H1 (cell line): Measurements from ENCODE around the gene DMC1. TPM values are rescaled to one million over a fixed set of nuclear protein-coding genes. Genes with fewer than 3 reads are reported as not detected.

Experiments used
- CREB1 ChIP-seq: IDR thresholded peaks from 2 replicates; pipeline ENCODE4 v1.6.1; 2012; ENCODE audit warnings: inconsistent platforms
- CTBP2 ChIP-seq: IDR thresholded peaks from 2 replicates; pipeline ENCODE4 v1.7.0; 2011; ENCODE audit warnings: borderline replicate concordance, mild to moderate bottlenecking, moderate library complexity, mixed read lengths, low read length; ENCODE audit not compliant: insufficient read depth, insufficient read length
- EP300 ChIP-seq, 2 experiments: IDR thresholded peaks; 1 replicate in 1 of 2; 2 replicates in 1 of 2; pipeline ENCODE4 v1.6.1; 2011 to 2012; ENCODE audit warnings: low read depth in 2 of 2, low read length in 2 of 2, mild to moderate bottlenecking in 2 of 2, borderline replicate concordance in 1 of 2, inconsistent platforms in 1 of 2, moderate library complexity in 1 of 2
- HDAC6 ChIP-seq: IDR thresholded peaks from one replicate; pipeline ENCODE4 v1.7.1; 2012; ENCODE audit warnings: low read depth, mild to moderate bottlenecking, inconsistent platforms, low read length, moderate library complexity
- POLR2A ChIP-seq, 2 experiments: IDR thresholded peaks; 1 replicate in 1 of 2; 2 replicates in 1 of 2; pipeline ENCODE4 v1.6.1; 2011; ENCODE audit warnings: low read depth in 2 of 2, low read length in 2 of 2, mild to moderate bottlenecking in 2 of 2; ENCODE audit errors: control extremely low read depth in 1 of 2
- RBBP5 ChIP-seq: IDR thresholded peaks from 2 replicates; pipeline ENCODE4 v1.7.1; 2012; ENCODE audit warnings: low read depth, mild to moderate bottlenecking, inconsistent platforms, low read length, moderate library complexity, borderline replicate concordance
- SP1 ChIP-seq: IDR thresholded peaks from 2 replicates; pipeline ENCODE4 v1.6.1; 2011; ENCODE audit warnings: low read depth, low read length
- SP4 ChIP-seq: IDR thresholded peaks from 2 replicates; pipeline ENCODE4 v1.6.1; 2012; ENCODE audit warnings: low read length, inconsistent platforms
- YY1 ChIP-seq: IDR thresholded peaks from 2 replicates; pipeline ENCODE4 v1.6.1; 2011; ENCODE audit warnings: low read depth, mild to moderate bottlenecking, low read length
- polyA plus RNA-seq, 7 experiments: library from polyadenylated mRNA; depleted of rRNA in 3 of 7; stranded (reverse) in 5 of 7; unstranded in 2 of 7; fragments of >200 nt in 5 of 7; fragments of 200-250 nt in 2 of 7; gene quantifications; 1 replicate in 5 of 7; 2 replicates in 1 of 7; 4 replicates in 1 of 7; pipeline versions ENCODE4 v1.2.1 to v1.2.3, GENCODE V29; 2011 to 2013; ENCODE audit warnings: missing spikeins in 2 of 7, mixed read lengths in 2 of 7
- total RNA-seq: library from RNA; stranded (reverse); fragmentation: NEBNext Ultra II Directional; extraction: Animal tissue kit (Norgen Biotek cat#: 25700); gene quantifications from 2 replicates; pipeline ENCODE4 v1.2.1, GENCODE V29; 2021
- TF ChIP-seq, protein P1 (sequence below): fragments of 300-600 bp; sonication (generic); IDR thresholded peaks from 2 replicates; pipeline ENCODE4 v1.7.1; 2012; ENCODE audit warnings: low read length, moderate library complexity, mild to moderate bottlenecking, inconsistent platforms; ENCODE audit not compliant: insufficient replicate concordance

Gene DMC1
- total and polyA plus RNA-seq, 2 of the 8 experiments (the other 6 are each of a cell fraction or from before 2014, with no cell fraction given): 3.8 to 7.2 TPM

DNA sequence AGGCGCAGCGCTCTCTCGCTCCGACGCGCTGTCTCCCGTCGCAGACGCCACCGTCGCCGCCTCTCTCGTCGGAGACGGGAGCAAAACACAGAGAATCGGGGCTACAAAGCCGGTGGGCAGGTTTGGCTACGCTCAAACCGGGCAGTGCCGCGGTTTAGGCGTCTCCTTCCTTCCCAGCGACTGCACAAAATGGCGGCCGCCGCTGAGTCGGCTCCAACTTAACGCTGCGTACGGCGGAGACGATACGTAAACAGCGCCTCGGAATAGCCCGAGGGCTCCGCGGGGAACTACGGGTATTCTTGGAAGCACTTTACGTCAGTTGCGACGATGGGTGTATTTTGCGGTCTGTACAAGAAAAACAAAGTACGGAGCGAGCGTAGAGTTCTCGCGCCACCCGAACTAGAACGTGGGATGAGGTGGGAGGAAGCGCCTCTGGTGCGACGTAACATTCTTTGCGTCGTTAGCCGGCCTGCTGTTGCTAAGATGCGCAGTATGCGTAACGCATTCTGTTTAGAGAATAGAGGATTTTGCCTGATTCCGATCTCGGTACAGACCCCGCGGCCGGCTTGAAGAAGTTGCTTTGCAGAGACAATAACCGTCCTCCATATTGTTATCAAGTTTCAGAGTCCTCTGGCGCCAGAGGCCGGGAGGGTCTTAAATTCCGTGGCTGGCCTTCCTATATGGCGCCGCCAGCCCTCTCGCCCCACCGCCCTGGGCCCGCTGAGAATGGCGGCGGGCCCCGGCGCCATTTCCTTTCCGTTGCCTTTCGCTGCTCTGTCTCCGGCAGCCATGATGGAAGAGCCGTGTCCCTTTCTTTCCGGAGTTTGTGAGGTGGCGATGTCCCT, 63.6 kb downstream of the DMC1 start, which contains the start of gene DDX17 (continued):
- TF ChIP-seq SP1: 0 out of 2 replicates have a peak, but pooled peaks have one; percentile 14
- TF ChIP-seq CREB1: peak; percentile 62; the same call in 1 of the 2 replicates
- TF ChIP-seq RBBP5: 0 out of 2 replicates have a peak, but pooled peaks have one; percentile 8
- peak in 1 of 2 experiments; percentile 41; a peak in 1 of 3 replicates for TF ChIP-seq EP300 (IDR thresholded peaks at IDR 0.05; ENCODE audit: borderline replicate concordance in 1 of 2, low read depth in 2 of 2, low read length in 2 of 2)
- peak; percentile 99 for TF ChIP-seq YY1
- TF ChIP-seq CTBP2: no peak
- TF ChIP-seq, protein P1, sequence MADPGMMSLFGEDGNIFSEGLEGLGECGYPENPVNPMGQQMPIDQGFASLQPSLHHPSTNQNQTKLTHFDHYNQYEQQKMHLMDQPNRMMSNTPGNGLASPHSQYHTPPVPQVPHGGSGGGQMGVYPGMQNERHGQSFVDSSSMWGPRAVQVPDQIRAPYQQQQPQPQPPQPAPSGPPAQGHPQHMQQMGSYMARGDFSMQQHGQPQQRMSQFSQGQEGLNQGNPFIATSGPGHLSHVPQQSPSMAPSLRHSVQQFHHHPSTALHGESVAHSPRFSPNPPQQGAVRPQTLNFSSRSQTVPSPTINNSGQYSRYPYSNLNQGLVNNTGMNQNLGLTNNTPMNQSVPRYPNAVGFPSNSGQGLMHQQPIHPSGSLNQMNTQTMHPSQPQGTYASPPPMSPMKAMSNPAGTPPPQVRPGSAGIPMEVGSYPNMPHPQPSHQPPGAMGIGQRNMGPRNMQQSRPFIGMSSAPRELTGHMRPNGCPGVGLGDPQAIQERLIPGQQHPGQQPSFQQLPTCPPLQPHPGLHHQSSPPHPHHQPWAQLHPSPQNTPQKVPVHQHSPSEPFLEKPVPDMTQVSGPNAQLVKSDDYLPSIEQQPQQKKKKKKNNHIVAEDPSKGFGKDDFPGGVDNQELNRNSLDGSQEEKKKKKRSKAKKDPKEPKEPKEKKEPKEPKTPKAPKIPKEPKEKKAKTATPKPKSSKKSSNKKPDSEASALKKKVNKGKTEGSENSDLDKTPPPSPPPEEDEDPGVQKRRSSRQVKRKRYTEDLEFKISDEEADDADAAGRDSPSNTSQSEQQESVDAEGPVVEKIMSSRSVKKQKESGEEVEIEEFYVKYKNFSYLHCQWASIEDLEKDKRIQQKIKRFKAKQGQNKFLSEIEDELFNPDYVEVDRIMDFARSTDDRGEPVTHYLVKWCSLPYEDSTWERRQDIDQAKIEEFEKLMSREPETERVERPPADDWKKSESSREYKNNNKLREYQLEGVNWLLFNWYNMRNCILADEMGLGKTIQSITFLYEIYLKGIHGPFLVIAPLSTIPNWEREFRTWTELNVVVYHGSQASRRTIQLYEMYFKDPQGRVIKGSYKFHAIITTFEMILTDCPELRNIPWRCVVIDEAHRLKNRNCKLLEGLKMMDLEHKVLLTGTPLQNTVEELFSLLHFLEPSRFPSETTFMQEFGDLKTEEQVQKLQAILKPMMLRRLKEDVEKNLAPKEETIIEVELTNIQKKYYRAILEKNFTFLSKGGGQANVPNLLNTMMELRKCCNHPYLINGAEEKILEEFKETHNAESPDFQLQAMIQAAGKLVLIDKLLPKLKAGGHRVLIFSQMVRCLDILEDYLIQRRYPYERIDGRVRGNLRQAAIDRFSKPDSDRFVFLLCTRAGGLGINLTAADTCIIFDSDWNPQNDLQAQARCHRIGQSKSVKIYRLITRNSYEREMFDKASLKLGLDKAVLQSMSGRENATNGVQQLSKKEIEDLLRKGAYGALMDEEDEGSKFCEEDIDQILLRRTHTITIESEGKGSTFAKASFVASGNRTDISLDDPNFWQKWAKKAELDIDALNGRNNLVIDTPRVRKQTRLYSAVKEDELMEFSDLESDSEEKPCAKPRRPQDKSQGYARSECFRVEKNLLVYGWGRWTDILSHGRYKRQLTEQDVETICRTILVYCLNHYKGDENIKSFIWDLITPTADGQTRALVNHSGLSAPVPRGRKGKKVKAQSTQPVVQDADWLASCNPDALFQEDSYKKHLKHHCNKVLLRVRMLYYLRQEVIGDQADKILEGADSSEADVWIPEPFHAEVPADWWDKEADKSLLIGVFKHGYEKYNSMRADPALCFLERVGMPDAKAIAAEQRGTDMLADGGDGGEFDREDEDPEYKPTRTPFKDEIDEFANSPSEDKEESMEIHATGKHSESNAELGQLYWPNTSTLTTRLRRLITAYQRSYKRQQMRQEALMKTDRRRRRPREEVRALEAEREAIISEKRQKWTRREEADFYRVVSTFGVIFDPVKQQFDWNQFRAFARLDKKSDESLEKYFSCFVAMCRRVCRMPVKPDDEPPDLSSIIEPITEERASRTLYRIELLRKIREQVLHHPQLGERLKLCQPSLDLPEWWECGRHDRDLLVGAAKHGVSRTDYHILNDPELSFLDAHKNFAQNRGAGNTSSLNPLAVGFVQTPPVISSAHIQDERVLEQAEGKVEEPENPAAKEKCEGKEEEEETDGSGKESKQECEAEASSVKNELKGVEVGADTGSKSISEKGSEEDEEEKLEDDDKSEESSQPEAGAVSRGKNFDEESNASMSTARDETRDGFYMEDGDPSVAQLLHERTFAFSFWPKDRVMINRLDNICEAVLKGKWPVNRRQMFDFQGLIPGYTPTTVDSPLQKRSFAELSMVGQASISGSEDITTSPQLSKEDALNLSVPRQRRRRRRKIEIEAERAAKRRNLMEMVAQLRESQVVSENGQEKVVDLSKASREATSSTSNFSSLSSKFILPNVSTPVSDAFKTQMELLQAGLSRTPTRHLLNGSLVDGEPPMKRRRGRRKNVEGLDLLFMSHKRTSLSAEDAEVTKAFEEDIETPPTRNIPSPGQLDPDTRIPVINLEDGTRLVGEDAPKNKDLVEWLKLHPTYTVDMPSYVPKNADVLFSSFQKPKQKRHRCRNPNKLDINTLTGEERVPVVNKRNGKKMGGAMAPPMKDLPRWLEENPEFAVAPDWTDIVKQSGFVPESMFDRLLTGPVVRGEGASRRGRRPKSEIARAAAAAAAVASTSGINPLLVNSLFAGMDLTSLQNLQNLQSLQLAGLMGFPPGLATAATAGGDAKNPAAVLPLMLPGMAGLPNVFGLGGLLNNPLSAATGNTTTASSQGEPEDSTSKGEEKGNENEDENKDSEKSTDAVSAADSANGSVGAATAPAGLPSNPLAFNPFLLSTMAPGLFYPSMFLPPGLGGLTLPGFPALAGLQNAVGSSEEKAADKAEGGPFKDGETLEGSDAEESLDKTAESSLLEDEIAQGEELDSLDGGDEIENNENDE: no peak
- no peak for TF ChIP-seq HDAC6
- TF ChIP-seq SP4: peak; percentile 98
- TF ChIP-seq POLR2A (IDR thresholded peaks at IDR 0.05; ENCODE audit: control extremely low read depth in 1 of 2, low read depth in 2 of 2, low read length in 2 of 2): peak; percentile 81 to 92
